GM19025 (cell line): ENCODE data around the gene FDX2.
"Not testable (repeated sequence)": the region's sequence is repeated elsewhere in the genome, so short reads cannot be mapped to it uniquely, and the experiment has no call there.

Source experiments
- ATAC-seq: cut with Tn5 transposase; IDR thresholded peaks from one replicate; pipeline ENCODE4 v1.9.1; 2021; ENCODE audit warnings: mild to moderate bottlenecking, low read depth, moderate library complexity; ENCODE audit not compliant: unreplicated experiment

Gene FDX2

DNA sequence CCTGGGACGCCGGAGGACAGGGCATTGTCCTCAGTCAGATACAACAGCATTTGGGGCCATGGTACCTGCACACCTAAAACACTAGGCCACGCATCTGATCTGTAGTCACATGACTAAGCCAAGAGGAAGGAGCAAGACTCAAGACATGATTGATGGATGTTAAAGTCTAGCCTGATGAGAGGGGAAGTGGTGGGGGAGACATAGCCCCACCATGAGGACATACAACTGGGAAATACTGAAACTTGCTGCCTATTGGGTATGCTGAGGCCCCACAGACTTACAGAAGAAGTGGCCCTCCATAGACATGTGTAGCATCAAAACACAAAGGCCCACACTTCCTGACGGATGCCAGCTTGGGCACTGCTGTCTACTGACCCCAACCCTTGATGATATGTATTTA, 30.4 kb downstream of the FDX2 start:
- ATAC-seq = no peak

DNA sequence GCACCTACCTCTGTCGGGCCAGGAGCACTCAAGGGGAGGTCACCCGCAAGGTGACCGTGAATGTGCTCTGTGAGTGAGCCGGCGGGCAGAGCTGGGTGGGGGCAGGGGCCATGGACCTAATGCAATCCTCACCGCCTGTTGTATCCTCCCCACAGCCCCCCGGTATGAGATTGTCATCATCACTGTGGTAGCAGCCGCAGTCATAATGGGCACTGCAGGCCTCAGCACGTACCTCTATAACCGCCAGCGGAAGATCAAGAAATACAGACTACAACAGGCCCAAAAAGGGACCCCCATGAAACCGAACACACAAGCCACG, 30.9 kb downstream of the FDX2 start:
- no peak for ATAC-seq

DNA sequence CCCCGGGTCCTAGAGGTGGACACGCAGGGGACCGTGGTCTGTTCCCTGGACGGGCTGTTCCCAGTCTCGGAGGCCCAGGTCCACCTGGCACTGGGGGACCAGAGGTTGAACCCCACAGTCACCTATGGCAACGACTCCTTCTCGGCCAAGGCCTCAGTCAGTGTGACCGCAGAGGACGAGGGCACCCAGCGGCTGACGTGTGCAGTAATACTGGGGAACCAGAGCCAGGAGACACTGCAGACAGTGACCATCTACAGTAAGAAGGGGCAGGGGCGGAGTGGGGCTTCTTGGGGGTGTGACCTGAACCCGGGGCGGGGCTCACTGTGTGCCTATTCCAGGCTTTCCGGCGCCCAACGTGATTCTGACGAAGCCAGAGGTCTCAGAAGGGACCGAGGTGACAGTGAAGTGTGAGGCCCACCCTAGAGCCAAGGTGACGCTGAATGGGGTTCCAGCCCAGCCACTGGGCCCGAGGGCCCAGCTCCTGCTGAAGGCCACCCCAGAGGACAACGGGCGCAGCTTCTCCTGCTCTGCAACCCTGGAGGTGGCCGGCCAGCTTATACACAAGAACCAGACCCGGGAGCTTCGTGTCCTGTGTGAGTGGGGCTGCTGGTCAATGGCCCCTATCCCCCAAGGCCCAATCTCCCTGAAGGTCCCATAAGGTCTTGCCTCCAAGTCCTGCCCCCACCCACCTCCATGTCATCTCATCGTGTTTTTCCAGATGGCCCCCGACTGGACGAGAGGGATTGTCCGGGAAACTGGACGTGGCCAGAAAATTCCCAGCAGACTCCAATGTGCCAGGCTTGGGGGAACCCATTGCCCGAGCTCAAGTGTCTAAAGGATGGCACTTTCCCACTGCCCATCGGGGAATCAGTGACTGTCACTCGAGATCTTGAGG, 31.5 kb downstream of the FDX2 start:
- no peak for ATAC-seq

DNA sequence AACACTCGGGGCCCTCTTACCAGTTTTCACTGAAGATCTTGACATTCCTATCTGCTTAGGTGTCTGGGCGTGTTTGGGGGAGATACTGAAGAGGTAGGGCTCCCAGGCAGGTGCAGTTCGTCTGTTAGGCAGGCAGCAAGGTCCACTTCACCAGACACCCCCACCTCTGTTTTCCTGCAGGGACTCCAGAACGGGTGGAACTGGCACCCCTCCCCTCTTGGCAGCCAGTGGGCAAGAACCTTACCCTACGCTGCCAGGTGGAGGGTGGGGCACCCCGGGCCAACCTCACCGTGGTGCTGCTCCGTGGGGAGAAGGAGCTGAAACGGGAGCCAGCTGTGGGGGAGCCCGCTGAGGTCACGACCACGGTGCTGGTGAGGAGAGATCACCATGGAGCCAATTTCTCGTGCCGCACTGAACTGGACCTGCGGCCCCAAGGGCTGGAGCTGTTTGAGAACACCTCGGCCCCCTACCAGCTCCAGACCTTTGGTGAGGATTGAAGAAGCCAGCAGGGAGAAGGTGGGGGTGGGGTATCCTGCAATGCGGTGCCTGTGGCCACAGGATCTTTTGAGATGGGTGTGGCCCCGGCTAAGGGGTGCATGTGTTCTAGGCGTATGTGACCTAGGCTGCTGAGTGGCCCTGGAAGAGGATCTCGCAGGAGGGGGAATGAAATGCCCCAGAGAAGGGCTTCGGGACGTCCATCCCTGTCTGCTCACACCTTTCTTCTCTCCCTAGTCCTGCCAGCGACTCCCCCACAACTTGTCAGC, 32.3 kb downstream of the FDX2 start:
- no peak for ATAC-seq

DNA sequence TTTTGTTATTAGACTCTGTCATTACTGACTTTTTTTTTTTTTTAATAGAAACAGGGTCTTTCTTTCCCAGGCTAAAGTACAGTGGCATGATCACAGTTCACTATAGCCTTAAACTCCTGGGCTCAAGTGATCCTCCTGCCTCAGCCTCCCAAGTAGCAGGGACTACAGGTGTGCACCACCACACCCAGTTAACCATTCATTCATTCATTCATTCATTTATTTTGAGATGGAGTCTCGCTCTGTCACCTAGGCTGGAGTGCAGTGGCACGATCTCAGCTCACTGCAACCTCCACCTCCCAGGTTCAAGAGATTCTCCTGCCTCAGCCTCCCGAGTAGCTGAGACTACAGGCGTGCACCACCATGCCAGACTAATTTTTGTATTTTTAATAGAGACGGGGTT, 33.8 kb downstream of the FDX2 start:
- not testable (repeated sequence) for ATAC-seq

DNA sequence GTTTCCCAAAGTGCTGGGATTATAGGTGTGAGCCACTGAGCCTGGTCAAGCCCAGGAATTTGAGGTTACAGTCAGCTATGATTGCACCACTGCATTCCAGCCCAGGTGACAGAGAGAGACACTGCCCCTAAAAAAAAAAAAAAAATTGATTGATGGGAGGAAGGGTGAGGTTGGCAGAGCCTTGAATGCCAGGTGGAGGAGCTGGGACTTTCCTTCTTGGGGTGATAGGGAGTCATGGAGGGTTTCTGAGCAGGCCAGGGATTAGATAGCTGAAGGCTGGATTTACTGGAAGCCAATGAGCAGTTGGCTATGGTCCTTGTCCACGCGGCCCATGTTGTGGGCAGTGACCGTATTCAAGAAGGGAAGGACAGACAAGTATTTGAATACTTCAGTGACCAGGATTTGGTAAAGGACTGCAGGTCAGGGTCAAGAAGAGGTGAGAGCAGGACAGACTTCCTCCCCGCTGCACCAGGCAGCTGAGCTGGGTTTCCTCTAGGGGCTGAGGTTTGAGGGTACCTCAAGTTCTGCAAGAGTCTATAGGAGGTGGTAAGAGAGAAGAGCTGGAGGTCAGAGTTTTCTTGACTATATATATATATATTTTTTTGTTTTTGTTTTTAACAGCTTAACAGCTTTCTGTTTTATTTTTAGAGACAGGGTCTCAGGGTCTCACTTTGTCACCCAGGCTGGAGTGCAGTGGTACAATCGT, 35.9 kb downstream of the FDX2 start:
- no peak for ATAC-seq

DNA sequence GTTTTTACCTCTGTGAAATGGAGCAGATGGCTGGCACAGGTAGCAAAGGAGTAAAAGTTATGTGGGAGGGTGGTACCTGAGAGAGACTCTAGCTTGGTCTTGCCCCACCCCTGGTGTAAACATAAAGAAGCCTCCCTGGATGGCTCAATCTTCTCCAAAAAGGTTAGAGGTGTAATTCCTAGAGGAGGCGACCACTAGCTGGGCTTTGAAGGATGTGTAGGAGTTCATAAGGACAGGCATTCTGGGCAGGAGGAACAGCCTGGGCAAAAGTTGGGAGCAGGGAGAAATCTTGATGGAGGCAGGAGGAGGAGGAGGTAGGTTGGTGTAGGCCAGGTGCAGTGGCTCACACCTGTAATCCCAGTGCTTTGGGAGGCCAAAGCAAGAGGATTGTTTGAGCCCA, 36.9 kb downstream of the FDX2 start:
- ATAC-seq = no peak

DNA sequence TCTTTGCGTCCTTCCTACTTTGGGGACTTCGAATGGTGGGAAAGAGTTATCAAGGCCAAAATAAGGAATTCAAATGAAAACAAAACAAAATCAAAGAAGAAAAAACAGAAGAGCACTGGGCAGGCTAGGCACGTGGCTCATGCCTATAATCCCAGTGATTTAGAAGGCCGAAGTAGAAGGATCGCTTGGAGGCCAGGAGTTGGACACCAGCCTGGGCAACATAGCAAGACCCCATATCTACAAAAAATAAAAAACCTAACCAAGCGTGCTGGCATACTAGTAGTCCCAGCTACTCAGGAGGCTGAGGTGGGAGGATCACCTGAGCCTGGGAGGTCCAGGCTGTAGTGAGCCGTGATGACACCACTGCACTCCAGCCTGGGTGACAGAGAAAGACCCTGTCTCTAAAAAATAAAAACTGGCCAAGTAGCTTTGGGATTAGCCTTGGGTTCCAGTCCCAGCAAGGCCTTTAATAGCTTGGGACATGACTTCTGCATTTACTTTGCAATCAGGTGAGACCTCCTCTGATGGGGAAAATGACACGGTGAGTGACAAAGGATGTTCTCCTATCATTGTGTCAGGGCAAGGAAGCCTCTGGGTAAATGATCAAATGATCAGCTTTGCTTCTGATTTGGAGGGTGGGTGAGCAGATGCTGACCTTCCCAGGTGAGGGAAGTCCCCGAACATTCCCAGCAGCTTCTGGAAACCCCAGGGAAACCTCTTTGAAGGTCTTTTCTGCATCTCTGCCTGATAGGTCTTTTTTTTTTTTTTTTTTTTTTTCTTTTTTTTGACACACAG, 37.8 kb downstream of the FDX2 start:
- no peak for ATAC-seq

DNA sequence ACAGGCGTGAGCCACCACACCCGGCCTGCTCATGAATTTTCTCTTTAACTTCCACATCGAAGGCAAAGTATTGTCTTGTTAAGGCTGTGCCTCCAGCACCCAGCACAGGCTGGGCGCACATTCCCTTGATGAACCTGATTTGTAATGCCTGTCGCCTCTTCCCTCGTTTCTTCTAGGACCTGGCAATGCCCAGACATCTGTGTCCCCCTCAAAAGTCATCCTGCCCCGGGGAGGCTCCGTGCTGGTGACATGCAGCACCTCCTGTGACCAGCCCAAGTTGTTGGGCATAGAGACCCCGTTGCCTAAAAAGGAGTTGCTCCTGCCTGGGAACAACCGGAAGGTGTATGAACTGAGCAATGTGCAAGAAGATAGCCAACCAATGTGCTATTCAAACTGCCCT, 41.2 kb downstream of the FDX2 start:
- ATAC-seq = no peak

DNA sequence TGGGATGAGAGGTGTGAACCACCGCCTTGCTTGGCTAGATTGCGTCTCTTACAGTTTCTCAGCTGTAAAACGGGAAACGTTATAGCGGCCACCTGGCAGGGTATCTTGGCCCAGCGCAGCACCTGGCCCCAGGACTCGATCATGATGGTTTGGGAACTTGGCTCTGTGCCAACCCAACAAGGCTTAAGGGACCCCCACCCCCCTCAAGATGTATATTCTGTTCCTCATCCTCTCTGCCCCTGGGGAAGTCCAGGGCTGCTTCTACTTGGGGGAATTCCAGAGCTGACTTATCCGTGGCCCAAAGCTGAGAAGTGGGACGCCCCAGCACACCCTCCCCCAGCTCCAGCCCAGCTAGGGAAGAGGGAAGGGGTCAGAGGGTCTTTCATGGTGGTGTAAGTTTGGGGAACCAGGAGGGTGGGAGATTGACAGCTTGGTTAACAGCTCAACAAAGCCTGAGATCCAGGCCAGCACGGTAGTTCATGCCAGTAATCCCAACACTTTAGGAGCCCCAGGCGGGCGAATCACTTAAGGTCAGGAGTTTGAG, 44.2 kb downstream of the FDX2 start:
- ATAC-seq = peak; percentile 30

DNA sequence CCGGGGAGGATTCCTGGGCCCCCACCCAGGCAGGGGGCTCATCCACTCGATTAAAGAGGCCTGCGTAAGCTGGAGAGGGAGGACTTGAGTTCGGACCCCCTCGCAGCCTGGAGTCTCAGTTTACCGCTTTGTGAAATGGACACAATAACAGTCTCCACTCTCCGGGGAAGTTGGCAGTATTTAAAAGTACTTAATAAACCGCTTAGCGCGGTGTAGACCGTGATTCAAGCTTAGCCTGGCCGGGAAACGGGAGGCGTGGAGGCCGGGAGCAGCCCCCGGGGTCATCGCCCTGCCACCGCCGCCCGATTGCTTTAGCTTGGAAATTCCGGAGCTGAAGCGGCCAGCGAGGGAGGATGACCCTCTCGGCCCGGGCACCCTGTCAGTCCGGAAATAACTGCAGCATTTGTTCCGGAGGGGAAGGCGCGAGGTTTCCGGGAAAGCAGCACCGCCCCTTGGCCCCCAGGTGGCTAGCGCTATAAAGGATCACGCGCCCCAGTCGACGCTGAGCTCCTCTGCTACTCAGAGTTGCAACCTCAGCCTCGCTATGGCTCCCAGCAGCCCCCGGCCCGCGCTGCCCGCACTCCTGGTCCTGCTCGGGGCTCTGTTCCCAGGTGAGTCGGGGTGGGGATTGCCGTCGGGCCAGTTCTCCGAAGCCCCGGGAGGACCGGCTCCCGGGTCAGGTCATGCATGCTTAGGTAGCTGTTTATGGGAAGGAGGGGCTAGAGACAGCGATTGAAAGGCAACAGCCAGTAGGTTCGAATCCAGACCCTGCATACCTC, 45.0 kb downstream of the FDX2 start, which contains the start of gene ICAM1:
TSS of gene ICAM1 (plus strand) at position 505 of the 779 bp plus-strand sequence. CDS start at position 545, 40 bp downstream.
- ATAC-seq = no peak

DNA sequence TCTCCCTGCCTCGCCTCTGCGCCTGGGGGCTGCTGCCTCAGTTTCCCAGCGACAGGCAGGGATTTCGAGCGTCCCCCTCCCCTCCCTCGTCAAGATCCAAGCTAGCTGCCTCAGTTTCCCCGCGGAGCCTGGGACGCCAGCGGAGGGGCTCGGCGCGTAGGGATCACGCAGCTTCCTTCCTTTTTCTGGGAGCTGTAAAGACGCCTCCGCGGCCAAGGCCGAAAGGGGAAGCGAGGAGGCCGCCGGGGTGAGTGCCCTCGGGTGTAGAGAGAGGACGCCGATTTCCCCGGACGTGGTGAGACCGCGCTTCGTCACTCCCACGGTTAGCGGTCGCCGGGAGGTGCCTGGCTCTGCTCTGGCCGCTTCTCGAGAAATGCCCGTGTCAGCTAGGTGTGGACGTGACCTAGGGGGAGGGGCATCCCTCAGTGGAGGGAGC, 45.6 kb downstream of the FDX2 start:
- no peak for ATAC-seq

DNA sequence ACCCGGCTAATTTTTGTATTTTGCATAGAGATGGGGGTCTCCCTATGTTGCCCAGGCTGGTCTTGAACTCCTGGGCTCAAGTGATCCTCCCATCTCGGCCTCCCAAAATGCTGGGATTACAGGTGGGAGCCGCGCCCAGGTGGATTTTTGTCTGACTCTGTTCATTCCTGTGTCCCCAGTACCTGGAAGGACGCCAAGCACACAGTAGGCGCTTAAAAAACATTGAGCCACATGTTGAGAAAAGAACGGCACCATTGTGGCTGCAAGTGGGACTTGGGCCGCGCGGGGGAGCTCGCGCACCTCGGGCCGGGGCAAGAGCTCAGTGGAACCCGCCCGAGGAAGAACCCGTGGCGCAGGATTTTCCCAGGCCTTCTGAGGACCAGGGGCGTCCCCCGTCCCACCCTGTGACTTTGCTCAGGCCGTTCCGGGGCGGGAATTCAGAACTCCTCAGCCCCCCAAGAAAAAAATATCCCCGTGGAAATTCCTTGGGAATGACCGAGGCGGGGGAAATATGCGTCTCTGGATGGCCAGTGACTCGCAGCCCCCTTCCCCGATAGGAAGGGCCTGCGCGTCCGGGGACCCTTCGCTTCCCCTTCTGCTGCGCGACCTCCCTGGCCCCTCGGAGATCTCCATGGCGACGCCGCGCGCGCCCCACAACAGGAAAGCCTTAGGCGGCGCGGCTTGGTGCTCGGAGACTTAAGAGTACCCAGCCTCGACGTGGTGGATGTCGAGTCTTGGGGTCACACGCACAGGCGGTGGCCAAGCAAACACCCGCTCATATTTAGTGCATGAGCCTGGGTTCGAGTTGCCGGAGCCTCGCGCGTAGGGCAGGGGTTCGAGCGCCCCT, 46.3 kb downstream of the FDX2 start:
- ATAC-seq = no peak

DNA sequence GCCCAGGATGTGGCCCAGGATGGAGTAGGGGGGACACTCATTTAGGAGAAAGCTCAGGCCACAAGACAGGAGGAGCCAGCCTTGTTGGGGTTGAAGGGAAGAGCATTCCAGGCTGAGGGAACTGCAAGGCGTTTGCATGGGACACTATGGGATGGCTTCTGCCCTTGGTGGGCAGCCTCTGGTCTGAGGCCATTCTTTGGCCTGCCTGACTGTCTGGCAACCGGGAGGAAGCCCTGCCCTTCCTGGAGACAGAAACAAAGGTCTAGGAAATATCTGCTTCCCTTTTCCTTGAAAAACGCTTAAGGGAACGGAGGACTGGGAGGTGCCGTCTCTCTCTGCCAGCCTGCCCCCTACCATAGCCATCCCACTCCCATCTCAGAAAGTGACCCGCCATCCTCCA, 47.7 kb downstream of the FDX2 start:
- no peak for ATAC-seq

DNA sequence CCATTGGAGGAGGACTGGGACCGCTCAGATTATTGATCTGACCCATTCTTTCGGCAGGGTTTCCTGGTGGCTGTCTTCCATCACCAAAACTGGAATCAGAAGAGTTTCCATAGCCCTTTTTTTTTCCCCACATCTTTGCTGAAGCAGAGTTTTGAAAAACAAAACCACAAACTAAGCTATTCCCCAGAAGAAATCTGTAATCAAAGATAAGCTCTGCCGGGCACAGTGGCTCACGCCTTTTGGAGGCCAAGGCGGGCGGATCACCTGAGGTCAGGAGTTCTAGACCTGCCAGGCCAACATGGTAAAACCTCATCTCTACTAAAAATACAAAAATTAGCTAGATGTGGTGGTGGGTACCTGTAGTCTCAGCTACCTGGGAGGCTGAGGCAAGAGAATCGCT, 49.1 kb downstream of the FDX2 start:
- ATAC-seq = no peak

DNA sequence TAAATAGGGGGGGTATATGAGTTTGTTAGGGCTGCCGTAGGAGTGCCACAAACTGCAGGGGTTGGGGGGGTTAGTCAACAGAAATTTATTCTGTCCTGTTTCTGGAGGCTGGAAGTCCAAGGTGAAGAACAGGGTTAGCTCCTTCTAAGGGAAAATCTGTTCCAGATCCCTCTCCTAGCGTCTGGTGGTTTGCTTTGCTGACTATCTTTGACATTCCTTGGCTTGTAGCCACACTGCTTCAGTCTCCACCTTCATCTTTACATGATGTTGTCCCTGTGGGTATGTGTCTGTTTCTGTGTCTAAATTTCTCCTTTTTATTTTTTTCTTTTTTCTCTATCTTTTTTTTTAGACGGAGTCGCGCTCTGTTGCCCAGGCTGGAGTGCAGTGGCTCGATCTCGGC, 53.0 kb downstream of the FDX2 start:
- no peak for ATAC-seq

DNA sequence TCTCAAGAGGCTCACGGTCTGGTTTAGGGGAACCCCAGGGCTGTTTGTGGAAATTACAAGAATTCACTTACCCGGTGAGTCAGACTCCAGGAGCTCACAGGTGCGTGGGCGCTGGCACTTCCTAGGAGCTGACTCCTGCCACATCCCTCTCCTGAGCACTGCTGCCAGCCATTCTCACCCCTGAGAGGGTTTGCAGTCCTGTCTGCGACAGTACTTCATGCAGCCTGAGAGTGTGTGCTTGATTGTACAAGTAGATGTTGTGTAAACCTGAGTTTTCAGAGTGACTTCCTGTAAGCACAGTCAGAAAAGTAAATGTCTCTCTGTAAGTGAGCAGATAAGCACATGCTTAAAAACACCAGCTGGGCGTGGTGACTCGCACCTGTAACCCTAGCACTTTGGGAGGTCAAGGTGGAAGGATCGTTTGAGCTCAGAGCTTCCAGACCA, 55.7 kb downstream of the FDX2 start:
- no peak for ATAC-seq
